HepG2 (cell line): ENCODE measurements around the gene MTRF1. TPM values are rescaled to one million over a fixed set of nuclear protein-coding genes. Genes with fewer than 3 reads are reported as not detected.

ENCODE experiments used
- ATAC-seq: fragments of 200-7000 bp; cut with Tn5 transposase; 3 replicates; pipeline ENCODE4 v1.9.1; 2020; ENCODE audit warnings: mild to moderate bottlenecking, moderate library complexity
- BruUV-seq: library from RNA; stranded (reverse); fragments of 400-500 nt; replicated peaks from 2 replicates; lab custom pipeline; 2021; lab: Mats Ljungman, UMichigan
- CTCF ChIA-PET: fragments of 300-600 bp; formaldehyde crosslinking; extraction: SDS; loops from one replicate; lab custom pipeline; 2021; ENCODE audit warnings: low total read pairs, inconsistent platforms, low intra/inter-chr PET ratio; lab: Yijun Ruan, JAX
- POLR2A ChIA-PET: fragments of 350-600 bp; sonication (Branson Sonifier 250); formaldehyde crosslinking; loops from one replicate; lab custom pipeline; 2020; ENCODE audit warnings: antibody characterized with exemption, inconsistent platforms; lab: Yijun Ruan, JAX
- DNase-seq: peaks from one replicate; pipeline ENCODE4 v3.0.0-alpha.2; 2015; ENCODE audit warnings: low spot score
- FAIRE-seq: peaks from 3 replicates; lab custom pipeline; 2011; peaks lifted over from hg19 to GRCh38; lab: Jason Lieb, UNC
- H2AFZ ChIP-seq: one replicate; pipeline ENCODE4 v1.6.1; 2011; ENCODE audit warnings: low read length, inconsistent platforms
- H3K27ac ChIP-seq: fragments of 300-600 bp; 3 replicates; pipeline ENCODE4 v1.8.0; 2011; ENCODE audit warnings: mixed run types, mild to moderate bottlenecking, mixed read lengths, low read length, inconsistent platforms; ENCODE audit not compliant: insufficient read depth; ENCODE audit errors: extremely low read length
- H3K27me3 ChIP-seq, 2 experiments: fragments of 200-600 bp in 1 of 2; 2 replicates in 1 of 2; 3 replicates in 1 of 2; pipeline versions ENCODE4 v1.6.0 to v1.8.0; 2011; ENCODE audit warnings: low read length in 2 of 2, mild to moderate bottlenecking in 2 of 2, moderate library complexity in 2 of 2, inconsistent platforms in 1 of 2; ENCODE audit not compliant: insufficient read depth in 2 of 2, control insufficient read depth in 1 of 2
- H3K36me3 ChIP-seq, 2 experiments: fragments of 200-600 bp in 1 of 2; replicated peaks in 1 of 2; 2 replicates in 1 of 2; 3 replicates in 1 of 2; pipeline versions ENCODE4 v1.5.1 to v1.8.0; 2011; ENCODE audit warnings: low read length in 2 of 2, inconsistent platforms in 1 of 2; ENCODE audit not compliant: insufficient read depth in 2 of 2, control insufficient read depth in 1 of 2
- H3K4me1 ChIP-seq: 2 replicates; pipeline ENCODE4 v1.5.1; 2012; ENCODE audit warnings: low read length, inconsistent platforms; ENCODE audit not compliant: insufficient read depth
- H3K4me2 ChIP-seq: 2 replicates; pipeline ENCODE4 v1.6.0; 2011; ENCODE audit warnings: low read depth, low read length, inconsistent platforms
- H3K4me3 ChIP-seq, 3 experiments: fragments of 200-600 bp in 1 of 3; sonication (generic), shearing (Covaris generic) in 1 of 3; replicated peaks in 1 of 3; 2 replicates each; pipeline ENCODE4 v1.5.1; 2011 to 2016; ENCODE audit warnings: low read length in 3 of 3, inconsistent platforms in 2 of 3, low read depth in 2 of 3, mild to moderate bottlenecking in 2 of 3, control low read depth in 1 of 3, mixed read lengths in 1 of 3; ENCODE audit not compliant: insufficient read depth in 1 of 3
- H3K79me2 ChIP-seq: one replicate; pipeline ENCODE4 v1.6.1; 2011; ENCODE audit warnings: low read length, inconsistent platforms; ENCODE audit not compliant: insufficient read depth
- H3K9ac ChIP-seq: 2 replicates; pipeline ENCODE4 v1.6.0; 2011; ENCODE audit warnings: mild to moderate bottlenecking, low read depth, low read length, inconsistent platforms; ENCODE audit not compliant: insufficient read depth
- H3K9me3 ChIP-seq: 2 replicates; pipeline ENCODE4 v1.5.1; 2012; ENCODE audit warnings: mild to moderate bottlenecking, low read length
- H4K20me1 ChIP-seq: 2 replicates; pipeline ENCODE4 v1.6.0; 2011; ENCODE audit warnings: inconsistent platforms, mild to moderate bottlenecking, low read length, moderate library complexity; ENCODE audit not compliant: insufficient read depth
- ADNP ChIP-seq: sonication (generic); formaldehyde crosslinking; IDR thresholded peaks from 2 replicates; pipeline ENCODE4 v1.4.0; 2020; ENCODE audit warnings: missing genetic modification reagents
- ATF5 ChIP-seq: sonication (generic); formaldehyde crosslinking; IDR thresholded peaks from 2 replicates; pipeline ENCODE4 v1.4.0; 2020; ENCODE audit warnings: mild to moderate bottlenecking, low read depth, missing genetic modification reagents
- CEBPG ChIP-seq: IDR thresholded peaks from 2 replicates; pipeline ENCODE4 v1.6.1; 2016
- CTCF ChIP-seq: sonication (generic); formaldehyde crosslinking; IDR thresholded peaks from 2 replicates; pipeline ENCODE4 v1.5.0; 2020; ENCODE audit warnings: mild to moderate bottlenecking, missing genetic modification reagents, moderate library complexity
- ETV5 ChIP-seq: IDR thresholded peaks from 2 replicates; pipeline ENCODE4 v1.6.1; 2018; ENCODE audit warnings: missing biosample characterization, missing genetic modification reagents, inconsistent platforms, borderline replicate concordance
- FOXJ3 ChIP-seq: sonication (generic); formaldehyde crosslinking; IDR thresholded peaks from 2 replicates; pipeline ENCODE4 v1.4.0; 2020; ENCODE audit warnings: missing genetic modification reagents, mild to moderate bottlenecking, borderline replicate concordance
- FOXK1 ChIP-seq: sonication (generic); formaldehyde crosslinking; IDR thresholded peaks from 2 replicates; pipeline ENCODE4 v1.4.0; 2020; ENCODE audit warnings: low read depth, missing genetic modification reagents, borderline replicate concordance
- GABPA ChIP-seq, 2 experiments: IDR thresholded peaks; 2 replicates each; pipeline ENCODE4 v1.6.1; 2011 to 2016; ENCODE audit warnings: low read depth in 2 of 2, low read length in 1 of 2, missing biosample characterization in 1 of 2, missing genetic modification characterization in 1 of 2
- LRRFIP1 ChIP-seq: sonication (generic); formaldehyde crosslinking; conservative IDR thresholded peaks from 2 replicates; pipeline ENCODE4 v1.4.0; 2020; ENCODE audit warnings: missing genetic modification reagents
- MATR3 ChIP-seq: sonication (generic); formaldehyde crosslinking; IDR thresholded peaks from 2 replicates; pipeline ENCODE4 v1.4.0; 2020; ENCODE audit warnings: missing genetic modification reagents
- MAX ChIP-seq: IDR thresholded peaks from 2 replicates; pipeline ENCODE4 v1.6.1; 2012; ENCODE audit warnings: inconsistent platforms
- SAP130 ChIP-seq: IDR thresholded peaks from 2 replicates; pipeline ENCODE4 v1.6.1; 2016; ENCODE audit warnings: low read depth
- SIX1 ChIP-seq: sonication (generic); formaldehyde crosslinking; IDR thresholded peaks from 2 replicates; pipeline ENCODE4 v1.4.0; 2020; ENCODE audit warnings: missing genetic modification reagents, borderline replicate concordance
- ZFP1 ChIP-seq: IDR thresholded peaks from 2 replicates; pipeline ENCODE4 v1.6.1; 2016
- ZNF136 ChIP-seq: sonication (generic); formaldehyde crosslinking; IDR thresholded peaks from 2 replicates; pipeline ENCODE4 v1.8.1; 2022; ENCODE audit warnings: low read depth, mild to moderate bottlenecking, moderate library complexity, missing genetic modification reagents
- ZNF225 ChIP-seq: sonication (generic); formaldehyde crosslinking; IDR thresholded peaks from 2 replicates; pipeline ENCODE4 v1.4.0; 2020; ENCODE audit warnings: mild to moderate bottlenecking, missing genetic modification reagents
- ZNF670 ChIP-seq: sonication (generic); formaldehyde crosslinking; IDR thresholded peaks from 2 replicates; pipeline ENCODE4 v1.8.0; 2022; ENCODE audit warnings: mild to moderate bottlenecking, missing genetic modification reagents, borderline replicate concordance
- ZNF674 ChIP-seq: sonication (generic); formaldehyde crosslinking; IDR thresholded peaks from 2 replicates; pipeline ENCODE4 v1.5.0; 2020; ENCODE audit warnings: low read depth, mild to moderate bottlenecking, missing genetic modification reagents
- ZNF709 ChIP-seq: sonication (generic); formaldehyde crosslinking; IDR thresholded peaks from 2 replicates; pipeline ENCODE4 v1.5.0; 2020; ENCODE audit warnings: mild to moderate bottlenecking, missing genetic modification reagents
- WGBS: methylation state at CpG from one replicate; pipeline ENCODE4 v1.1.6; 2017; ENCODE audit warnings: low lambda C conversion rate; 5-methylcytosine and 5-hydroxymethylcytosine counted together
- in situ Hi-C: cut with HindIII; loops from 2 replicates; pipeline ENCODE4 v1.10.0; 2017; ENCODE audit warnings: low pct_unique_long_range_greater_than_20kb; ENCODE audit not compliant: extremely low pct_ligation_motif_present
- intact Hi-C: fragments of 100-400 bp; cut with micrococcal nuclease; formaldehyde crosslinking; loops from one replicate; pipeline ENCODE4 v1.10.0; 2022; ENCODE audit not compliant: unreplicated experiment
- polyA plus RNA-seq, 8 experiments: library from polyadenylated mRNA; depleted of rRNA in 3 of 8; stranded (reverse) in 7 of 8; unstranded in 1 of 8; fragments of >200 nt; fragmentation: Illumina TruSeq in 4 of 8; extraction: Trizol in 4 of 8; gene quantifications; 2 replicates each; pipeline versions ENCODE4 v1.2.1 to v1.2.3, GENCODE V29; 2011 to 2016; ENCODE audit warnings: low read depth in 4 of 8, missing spikeins in 1 of 8, mixed read lengths in 1 of 8; ENCODE audit not compliant: insufficient read depth in 1 of 8
- total RNA-seq, 5 experiments: library from RNA; depleted of rRNA; stranded (reverse); fragments of >200 nt; fragmentation: Illumina TruSeq; extraction: Trizol; gene quantifications; 2 replicates each; pipeline ENCODE4 v1.2.3, GENCODE V29; 2016; ENCODE audit warnings: low read depth in 1 of 5

MTRF1 gene
- total and polyA plus RNA-seq, 2 of the 13 experiments (the other 11 are each of a cell fraction or from before 2014, with no cell fraction given), result 21.6 to 27.2 TPM

DNA sequence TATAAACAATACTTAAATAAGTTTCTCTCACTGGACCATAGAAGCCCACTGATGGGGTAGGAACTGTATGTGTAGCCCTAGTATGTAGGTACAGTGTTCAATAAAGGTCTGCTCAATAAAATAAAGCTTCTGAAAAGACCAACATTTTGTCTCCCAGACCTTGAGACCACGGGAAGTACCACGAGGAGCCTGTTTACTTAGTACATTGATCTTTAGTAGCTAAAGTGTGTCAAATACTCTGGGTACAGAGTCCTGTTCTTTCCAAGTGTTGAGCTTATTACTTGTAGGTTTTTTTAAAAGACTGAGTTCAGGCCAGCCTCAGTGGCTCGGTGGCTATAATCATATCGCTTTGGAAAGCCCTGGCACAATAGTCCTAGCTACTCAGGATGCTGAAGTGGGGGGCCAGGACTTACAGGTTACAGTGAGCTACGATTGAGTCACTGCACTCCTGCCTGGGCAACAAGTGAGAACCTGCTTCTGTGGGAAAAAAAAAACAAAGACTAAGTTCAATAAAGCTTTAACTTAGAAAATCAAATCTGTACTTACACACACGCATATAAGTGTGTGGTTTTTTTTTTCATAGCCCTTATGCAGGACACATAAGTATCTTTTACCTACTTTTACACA, 3.4 kb downstream of the MTRF1 start:
- peak overlapping the region; percentile 87 for H3K27ac ChIP-seq
- no TSS peak for BruUV-seq
- H3K27me3 ChIP-seq, result no peaks in the 10 kb centered on the region; a peak in 1 of 5 replicates
- in situ Hi-C loops, result no loop called here
- H3K4me1 ChIP-seq, result peaks cover 70% of the 10 kb centered on the region
- H3K9ac ChIP-seq, result peak overlapping the region; percentile 41
- ChIA-PET CTCF (no interaction called here), POLR2A (interaction anchor here (0.6 to 2.1 kb wide), 9 partner anchors 9 to 200 kb away, joined by 3 to 13 read pairs (median 4); partner anchors contain the start of genes KBTBD6 and WBP4)
- H2AFZ ChIP-seq, result no peak overlapping the region
- peak; percentile 81 for ATAC-seq
- intact Hi-C loops, result no loop called here
- peak; percentile 70 for DNase-seq
- H3K9me3 ChIP-seq, result no peaks in the 10 kb centered on the region
- peaks cover 17% of the 10 kb centered on the region for H3K79me2 ChIP-seq
- peak overlapping the region in 1 of 3 experiments; percentile 29; a peak in 1 of 6 replicates for H3K4me3 ChIP-seq
- peak overlapping the region; percentile 63 for H3K4me2 ChIP-seq
- FAIRE-seq, result no peak
- peaks cover 1 to 6% of the 10 kb centered on the region in 2 experiments; a peak in 2 of 5 replicates for H3K36me3 ChIP-seq
- no peaks in the 10 kb centered on the region for H4K20me1 ChIP-seq
- WGBS, result 17% methylated on average over 6 of the region's 6 CpGs
- no peak for TF ChIP-seq GABPA (IDR thresholded peaks at IDR 0.05; ENCODE audit: low read depth, low read length)
- peak; percentile 52; the same call in 1 of the 2 replicates for TF ChIP-seq GABPA (CRISPR knock-in tag; IDR thresholded peaks at IDR 0.05; ENCODE audit: low read depth)
- TF ChIP-seq ZNF670 (CRISPR knock-in tag), result 0 out of 2 replicates have a peak, but pooled peaks have one; percentile 48
- TF ChIP-seq LRRFIP1 (CRISPR knock-in tag), result no peak
- peak; percentile 44; the same call in 1 of the 2 replicates for TF ChIP-seq SIX1 (CRISPR knock-in tag)
- TF ChIP-seq ZNF136, result no peak
- TF ChIP-seq MATR3 (CRISPR knock-in tag), result no peak
- peak; percentile 12; the same call in 1 of the 2 replicates for TF ChIP-seq CEBPG (CRISPR knock-in tag)
- no peak for TF ChIP-seq ZNF709 (CRISPR knock-in tag)
- TF ChIP-seq ZNF674, result no peak
- peak; percentile 60 for TF ChIP-seq SAP130 (CRISPR knock-in tag)
- peak; percentile 79 for TF ChIP-seq MAX
- TF ChIP-seq ETV5 (CRISPR knock-in tag), result peak; percentile 29; the same call in 1 of the 2 replicates
- peak; percentile 40; the same call in 1 of the 2 replicates for TF ChIP-seq FOXK1 (CRISPR knock-in tag)
- TF ChIP-seq FOXJ3 (CRISPR knock-in tag), result peak; percentile 33; the same call in 1 of the 2 replicates
- no peak for TF ChIP-seq ZNF225 (CRISPR knock-in tag)
- TF ChIP-seq ZFP1 (CRISPR knock-in tag), result no peak
- TF ChIP-seq ADNP (CRISPR knock-in tag), result no peak
- TF ChIP-seq CTCF (CRISPR knock-in tag), result no peak
- TF ChIP-seq ATF5 (CRISPR knock-in tag), result no peak
